Stimulated activated CD4-positive, alpha-beta T cell treated with anti-CD3 and anti-CD28 coated beads, Interleukin-15, amount 100 ng/mL, for 48 hours (primary cell): Measurements from ENCODE around the gene PACRG.

Experiments
- DNase-seq, 2 donors: peaks; one replicate each; pipeline ENCODE4 v3.0.0-alpha.2; 2020; ENCODE audit warnings: low read depth in 2 of 2

PACRG gene

DNA sequence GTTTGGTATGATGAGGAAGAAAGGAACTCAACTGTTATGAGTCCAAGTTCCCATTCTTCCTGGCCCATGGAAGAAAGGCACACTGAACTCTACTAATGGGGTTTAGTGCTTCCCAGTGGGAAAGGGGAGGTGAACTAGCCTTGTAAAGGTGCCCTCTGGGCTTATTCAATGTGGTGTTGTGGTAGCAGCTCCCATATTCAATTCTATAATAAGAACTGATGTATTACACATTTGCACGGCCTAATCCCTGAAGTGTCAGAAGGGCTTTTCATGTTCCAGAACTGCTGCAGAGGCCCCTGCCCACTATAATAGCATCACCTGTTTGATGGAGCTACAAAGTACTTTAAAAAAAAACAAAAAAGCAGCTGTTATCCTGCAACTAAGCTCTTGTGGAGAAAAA is 17.4 kb upstream of the PACRG start:
- DNase-seq = no peak

DNA sequence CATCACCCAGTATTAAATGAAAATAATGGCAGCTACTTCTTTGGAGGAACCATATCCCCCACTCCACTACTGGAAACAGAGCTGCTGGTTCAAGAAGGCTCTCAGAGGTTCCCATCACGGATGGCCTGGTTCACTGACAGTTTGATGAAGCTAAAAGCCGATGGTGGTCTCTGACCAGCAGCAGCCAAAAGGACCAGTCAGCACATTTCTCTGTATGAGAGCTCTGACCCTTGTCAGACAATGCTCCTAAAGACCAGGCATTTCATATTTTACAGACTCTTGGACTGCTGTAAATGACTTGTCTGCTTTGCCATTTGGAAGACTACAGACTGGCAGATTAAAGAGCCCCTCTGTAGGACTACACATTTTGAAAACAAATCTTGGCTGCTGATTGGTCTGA is 16.8 kb upstream of the PACRG start:
- DNase-seq = no peak

DNA sequence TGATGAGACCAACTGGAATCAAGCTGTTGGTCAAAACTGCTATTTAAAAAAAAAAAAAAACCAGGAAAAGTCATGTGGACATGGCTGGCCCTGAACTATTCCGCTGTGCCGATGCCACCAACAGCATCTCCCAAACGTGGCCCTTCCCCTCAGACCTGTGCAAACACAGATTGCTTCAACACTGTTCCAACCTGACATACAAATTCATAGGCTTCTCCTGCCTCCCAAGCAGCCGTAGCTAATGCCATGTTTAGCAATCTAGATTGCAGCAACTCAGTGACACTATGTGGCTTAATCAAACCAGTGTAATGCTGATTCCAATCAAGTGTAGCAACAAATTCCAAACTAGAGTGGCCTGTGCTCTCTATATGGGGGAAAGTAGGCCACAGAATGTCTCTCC is 16.4 kb upstream of the PACRG start:
- no peak for DNase-seq

DNA sequence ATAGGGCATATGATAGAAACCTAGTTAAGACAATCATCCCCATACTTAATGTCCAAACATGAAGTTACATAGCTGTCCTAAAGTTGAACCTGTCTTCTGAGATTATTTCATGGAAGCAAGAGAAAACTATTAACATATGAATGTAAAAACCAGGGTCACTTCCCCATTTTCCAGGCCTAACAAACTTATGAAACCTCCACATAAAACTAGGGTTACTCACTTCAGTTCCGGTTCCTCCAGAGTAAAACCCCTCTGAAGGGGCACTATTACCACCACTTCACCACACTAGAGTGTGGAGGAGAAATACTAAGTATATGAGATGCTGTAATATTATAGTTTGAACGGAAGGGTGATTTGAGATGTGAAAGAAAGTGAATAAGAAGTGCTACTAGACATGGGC is 15.1 kb upstream of the PACRG start:
- no peak for DNase-seq

DNA sequence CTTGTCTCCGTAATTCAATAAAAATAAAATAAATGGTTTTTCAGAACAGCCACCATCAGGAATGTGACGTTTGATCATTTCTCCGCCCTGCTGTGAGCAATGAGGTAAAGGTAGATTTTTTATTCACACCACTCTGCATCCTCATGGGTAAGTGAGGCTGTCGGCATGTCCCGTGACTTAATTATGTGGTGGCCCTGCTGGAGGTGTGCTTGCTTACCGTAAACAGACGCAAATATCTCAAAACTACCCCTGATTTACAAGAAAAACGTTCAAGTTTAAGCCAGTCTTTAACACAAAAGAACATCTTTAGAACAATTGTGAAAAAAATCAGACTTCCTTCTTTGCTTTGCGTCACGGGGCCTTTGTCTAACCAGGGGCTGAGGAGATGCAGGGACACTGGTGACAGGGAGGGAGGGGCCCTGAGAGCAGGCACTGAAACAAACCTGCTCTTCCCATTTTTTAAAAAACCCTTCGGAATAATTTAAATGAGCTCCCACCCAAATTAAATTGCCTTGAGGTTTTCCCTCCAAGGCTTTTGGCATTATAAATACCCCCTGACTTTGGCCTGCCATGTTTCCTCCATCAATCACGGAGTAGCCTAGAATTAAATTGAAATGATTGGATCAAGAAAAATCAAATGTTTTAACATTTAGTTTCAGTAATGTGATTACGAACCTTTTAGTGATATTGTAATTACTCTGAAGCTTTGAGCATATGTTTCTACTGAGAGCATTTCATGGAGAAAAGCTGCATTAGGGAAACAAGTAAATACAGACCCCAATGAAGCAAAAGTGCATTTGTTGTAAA is 13.6 kb upstream of the PACRG start:
- DNase-seq = no peak

DNA sequence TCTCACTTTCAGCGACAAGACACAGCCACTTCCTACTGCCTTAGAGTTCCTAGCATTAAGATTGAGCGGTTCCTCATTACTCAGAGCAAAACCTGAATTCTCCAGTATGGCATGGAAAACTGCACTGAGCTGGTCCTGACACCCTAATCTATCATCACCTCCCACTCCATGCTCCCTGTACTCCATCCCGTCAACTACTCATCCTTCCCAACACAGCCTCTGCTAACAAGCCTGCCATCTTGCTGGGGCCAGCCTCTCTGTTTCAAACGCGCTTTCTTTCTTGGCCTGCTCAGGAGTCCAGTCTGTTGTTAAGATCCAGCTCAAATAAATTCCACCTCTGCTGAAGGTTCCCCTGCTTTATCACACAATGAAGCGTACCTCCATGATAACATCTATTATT is 12.2 kb upstream of the PACRG start:
- no peak for DNase-seq

DNA sequence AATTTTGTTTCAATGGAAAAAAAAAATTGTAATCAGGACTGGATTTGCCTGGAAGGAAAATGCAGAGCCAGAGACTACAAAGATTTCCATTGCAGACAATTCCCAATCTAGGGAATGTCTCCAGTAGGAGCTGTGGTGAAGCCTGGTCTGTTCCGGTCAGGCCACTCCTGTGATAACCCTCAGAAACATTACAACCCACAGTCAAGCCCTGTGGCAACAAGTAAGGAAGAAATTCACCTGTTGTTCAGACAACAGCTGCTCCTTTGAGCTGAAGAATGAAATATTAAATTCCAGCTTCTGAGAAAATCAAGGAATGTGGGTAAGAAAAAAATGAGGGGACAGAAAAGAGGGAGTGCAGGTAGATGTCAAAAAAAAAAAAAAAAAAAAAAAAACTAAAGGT is 8.2 kb upstream of the PACRG start:
- DNase-seq = no peak

DNA sequence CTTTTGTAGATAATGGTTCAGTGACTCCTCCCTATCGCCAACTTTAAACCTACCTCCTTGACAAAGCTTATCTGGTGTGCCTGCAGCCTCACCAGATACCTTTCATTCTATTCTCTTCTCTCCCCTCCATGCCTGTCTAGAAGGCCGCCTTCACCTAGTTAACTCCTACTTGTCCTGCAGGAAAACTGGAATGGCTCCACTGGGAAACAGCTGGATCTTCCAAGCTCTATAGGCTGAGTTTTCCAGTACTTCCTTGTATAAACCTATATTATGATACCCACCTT is 6.4 kb upstream of the PACRG start:
- no peak for DNase-seq

DNA sequence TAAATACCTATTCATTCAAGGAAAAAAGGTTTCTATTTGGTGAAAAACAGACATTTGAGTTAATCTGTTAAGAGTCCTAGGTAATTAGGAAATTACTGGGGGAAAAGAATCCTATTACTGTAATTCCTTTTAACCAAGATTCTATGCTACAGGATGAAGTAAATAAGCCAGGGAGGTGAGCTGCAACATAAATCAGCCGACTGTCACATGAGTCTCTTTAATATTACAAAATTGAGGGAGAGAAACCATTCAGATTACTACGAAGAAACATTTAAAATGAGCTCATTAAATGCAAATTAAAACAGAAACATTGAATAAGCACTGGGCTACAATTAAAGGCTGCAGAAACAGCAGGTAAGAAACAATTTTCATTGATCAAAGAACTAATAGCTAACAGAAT is 5.5 kb upstream of the PACRG start:
- DNase-seq = no peak

DNA sequence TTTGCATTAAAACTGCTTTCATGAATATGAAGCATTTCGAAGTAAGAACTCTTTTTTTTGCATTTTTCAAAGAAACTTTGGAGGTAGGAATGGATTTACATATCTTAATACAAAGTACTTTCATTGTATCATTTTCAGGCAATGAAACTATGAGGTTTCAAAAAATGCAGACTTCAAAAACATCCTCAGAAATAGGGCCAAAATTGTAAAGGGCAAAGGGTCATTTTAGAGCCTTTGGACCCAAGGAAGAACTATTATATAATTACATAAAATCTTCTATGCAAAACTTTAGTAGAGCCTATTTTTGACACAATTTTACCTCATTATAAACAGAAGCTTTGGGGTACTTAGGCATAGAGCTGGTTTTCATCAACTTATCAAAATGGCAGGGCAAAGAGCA is 5.1 kb upstream of the PACRG start:
- DNase-seq = no peak

DNA sequence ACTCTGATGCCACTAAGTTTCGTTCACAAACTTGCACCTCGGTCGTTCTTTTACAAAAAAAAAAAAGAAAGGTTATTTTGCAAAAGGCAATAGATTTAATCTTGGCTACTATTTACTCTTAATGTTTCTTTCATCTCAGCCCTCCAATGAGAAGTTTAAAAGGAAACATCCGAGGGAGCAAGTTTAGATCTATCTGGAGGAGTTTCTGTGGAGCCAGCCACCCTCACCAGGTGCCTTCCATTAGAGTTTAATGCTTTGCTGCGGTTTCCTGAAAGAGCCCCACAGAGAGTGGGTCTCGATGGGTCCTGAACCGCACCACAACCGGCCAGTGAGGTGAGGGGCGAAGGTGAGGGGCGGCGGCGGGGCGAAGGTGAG is 840 bp upstream of the PACRG start:
- no peak for DNase-seq

DNA sequence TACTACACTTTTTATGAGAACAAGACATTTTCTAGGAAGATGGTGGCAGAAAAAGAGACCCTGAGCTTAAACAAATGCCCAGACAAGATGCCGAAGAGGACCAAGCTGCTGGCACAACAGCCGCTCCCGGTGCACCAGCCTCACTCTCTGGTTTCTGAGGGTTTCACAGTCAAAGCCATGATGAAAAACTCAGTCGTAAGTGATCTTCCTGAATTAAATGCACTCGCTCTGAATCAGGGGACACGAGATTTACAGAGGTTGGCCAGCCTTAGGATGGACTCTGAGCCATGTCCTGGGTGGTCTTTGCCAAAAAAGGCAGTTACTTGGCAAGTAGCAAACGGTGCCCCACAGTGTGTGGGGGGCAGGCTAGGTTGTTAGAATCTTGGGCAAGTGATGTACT is 423 bp downstream of the PACRG start:
- no peak for DNase-seq

DNA sequence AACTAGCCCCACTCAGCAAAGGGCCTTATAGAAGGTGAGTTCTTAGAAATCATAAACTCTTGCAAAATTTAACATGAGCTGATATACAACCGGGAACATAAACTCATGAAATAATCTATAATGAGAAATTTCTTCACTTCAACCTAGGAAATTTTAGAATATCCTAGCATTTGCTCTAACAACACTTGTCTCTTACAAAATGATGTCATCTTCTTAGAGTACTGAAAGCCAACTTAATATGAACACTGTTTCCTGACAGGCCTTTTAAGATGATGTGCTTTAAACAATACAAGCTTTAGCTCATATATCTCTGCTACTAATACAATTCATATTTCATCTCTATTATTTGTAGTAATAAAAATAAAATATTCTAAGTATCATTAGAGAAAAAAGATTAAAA is 932 bp downstream of the PACRG start:
- DNase-seq = no peak

DNA sequence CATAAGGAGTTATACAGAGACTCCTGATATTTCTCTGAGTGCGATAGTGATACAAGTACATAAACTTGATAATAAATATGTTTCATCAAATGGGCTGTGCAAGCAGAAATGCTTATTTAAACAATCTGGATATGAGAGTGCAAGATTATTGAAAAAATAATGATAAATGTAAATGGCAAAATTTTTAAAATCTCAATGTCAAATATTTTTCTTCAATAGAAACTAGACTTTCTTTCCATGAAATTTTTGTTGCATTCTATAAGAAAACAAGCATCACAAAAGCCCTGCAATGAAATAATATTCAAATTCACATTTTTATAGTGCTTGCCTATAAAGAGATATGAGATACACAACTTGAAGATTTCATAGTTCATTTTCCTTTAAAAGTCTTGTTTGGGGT is 2.7 kb downstream of the PACRG start:
- DNase-seq = no peak

DNA sequence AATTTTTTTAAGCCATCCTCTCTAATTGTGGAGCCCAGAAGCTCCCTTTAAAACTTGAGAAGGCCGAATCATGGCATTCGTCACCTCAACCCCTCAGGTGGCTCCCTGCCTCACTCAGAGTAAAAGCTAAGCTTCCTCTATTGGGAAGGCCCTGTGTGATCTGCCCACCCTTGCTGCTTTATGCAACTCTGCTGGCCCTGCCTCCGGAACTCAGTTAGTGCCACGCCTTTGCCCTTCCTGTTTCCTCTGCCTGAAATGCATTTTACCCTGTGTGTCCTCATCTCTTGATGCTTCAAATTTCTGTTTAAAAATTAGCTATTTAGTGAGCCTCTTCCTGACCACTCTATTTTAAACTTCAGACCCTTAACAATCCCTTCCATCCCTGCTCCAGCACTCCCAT is 5.7 kb downstream of the PACRG start:
- DNase-seq = no peak

DNA sequence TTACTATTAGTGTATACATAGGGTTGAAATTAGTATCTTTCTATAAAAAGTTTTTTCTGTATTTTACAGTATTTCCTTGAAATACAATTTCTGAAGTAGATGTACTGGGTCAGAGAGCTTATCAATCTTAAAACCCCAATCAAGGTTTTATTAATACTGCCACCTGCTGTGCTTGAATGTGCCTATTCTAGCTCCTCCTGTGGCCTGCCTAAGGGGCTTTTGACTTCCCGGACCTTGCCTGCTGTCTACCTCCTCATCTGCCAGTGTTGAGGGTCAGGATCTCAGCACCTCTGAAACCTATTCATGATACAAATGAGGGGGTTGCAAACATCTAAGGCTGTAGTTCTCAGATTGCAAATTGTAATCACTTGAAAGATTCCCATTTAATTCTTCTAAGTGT is 9.2 kb downstream of the PACRG start:
- no peak for DNase-seq

DNA sequence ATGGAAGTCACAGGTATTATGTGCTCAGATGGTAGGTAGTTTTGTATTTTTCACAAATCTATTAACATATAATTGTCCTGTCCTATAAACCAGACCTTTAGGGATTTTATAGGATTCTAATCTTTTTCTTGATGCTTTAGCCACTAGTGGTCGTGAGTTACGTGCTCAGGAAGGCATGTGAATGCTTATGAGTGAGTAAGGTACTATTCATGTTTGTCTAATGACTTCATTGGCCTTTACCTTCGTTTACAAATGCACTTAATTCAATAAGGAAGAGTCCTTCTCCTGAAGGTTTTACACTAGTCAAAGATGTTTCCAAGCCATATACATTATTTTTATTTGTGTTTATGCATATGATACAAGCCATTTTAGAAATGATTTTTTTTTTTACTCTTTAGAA is 23.0 kb downstream of the PACRG start:
- no peak for DNase-seq

DNA sequence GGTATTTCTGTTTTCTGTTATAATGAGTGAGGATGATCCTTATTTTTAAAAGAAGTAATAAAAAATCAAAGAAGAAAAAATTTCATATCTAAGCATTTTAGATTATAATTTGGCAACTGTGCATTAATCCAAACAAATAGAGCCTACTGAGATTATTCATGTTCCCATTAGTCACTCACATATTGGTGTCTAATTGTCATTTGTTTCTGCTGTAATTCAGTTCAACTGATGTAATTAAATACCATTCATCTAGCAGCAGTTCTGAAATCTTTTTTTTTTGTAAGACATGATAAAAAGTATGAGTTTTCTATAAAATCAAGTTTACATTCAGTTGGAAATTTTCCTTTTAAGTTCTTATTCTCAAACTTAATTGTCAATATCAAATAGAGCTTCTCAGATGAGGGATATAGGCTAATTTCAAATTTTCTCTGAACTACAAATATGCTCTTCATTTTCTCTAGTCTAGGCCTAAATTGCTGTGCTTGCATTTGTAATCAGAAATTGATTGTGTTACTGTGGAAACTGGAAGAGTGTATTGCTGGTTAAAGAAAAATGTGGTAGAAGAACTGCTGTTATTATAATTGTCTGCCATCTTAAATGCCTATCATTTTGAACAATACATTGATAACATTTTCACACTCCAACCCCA is 23.6 kb downstream of the PACRG start:
- DNase-seq = no peak

DNA sequence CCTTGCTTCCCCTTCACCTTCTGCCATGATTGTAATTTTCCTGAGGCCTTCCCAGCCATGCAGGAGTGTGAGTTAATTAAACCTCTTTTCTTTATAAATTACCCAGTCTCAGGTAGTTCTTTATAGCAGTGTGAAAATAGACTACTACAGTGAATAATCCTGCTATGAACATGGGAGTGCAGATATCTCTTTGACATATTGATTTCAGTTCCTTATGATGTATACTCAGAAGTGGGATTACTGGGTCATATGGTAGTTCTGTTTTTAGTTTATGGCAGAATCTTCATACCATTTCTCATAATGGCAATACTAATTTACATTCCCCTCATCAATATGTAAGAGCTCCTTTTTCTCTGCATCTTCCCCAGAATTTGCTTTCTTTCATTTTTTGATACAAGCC is 26.0 kb downstream of the PACRG start:
- no peak for DNase-seq

DNA sequence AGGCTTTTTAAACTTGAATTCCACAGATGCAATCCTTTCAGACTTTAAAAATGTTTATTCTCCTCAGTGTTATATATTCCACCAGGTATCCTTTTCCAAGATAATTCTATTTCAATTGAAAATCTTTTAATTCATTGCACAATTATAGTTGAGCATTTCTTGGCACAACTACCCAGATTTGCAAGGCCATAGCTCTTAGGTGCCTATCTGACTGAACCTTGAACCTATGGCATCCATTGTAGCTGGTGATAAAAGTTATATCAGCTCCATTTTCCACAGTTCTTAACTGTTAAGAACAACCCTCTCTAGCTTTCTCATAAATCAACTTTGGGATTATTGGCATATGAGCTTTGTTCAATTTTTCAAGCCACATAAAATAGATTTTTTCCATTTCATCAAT is 42.4 kb downstream of the PACRG start:
- no peak for DNase-seq

DNA sequence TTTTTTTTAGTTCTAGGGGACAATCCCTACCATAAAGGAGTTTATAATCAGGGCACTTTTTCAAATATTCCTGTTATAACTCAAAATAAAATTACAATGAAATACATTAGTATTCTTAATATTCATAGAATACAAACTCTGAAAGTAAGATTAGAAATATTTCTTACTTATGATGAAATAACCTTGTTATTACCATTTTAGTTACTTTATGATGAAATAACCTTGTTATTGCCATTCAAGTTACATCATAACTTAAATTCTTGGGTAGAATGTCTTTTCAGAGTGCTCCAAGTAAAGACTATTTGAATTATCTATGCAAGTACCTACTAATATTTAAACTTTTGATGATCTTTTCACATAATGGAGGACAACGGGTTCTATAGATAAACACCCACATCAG is 43.2 kb downstream of the PACRG start:
- no peak for DNase-seq

DNA sequence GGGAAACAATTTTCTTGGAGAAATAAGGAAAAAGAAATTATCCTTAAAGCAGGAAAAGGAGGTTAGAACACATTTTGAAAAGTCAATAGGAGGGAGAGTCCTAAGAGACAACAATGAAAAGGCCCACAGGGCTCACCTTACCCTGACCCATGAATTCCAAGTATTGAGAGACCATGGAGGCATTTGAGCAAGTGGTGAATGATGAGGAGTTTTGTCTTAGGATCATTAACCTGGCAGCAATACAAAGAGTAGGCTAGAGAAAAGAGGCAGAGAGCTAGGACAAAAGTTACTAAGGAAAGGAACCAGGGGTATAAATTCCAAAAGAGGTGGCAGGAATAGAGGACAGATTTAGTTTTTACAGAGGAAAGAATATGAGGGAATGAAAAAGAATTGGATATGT is 44.7 kb downstream of the PACRG start:
- no peak for DNase-seq

DNA sequence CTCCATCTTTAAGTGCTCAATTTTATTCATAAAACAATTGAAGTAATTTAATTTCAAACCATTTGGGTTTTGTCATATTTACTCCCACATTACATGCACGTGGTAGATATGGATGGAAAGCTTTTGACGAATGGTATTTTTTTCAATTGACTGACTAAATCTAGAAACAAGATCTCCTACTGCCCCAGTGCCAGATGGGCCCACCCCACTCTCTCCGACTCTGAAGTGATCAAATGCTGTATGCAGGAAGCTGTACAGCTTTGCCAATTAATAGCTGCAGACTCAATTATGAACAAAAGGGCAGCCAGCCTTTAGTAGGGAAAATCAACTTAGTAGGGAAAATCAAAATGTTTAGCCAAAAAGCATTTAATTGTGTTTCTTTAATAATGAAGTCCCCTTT is 46.2 kb downstream of the PACRG start:
- DNase-seq = no peak

DNA sequence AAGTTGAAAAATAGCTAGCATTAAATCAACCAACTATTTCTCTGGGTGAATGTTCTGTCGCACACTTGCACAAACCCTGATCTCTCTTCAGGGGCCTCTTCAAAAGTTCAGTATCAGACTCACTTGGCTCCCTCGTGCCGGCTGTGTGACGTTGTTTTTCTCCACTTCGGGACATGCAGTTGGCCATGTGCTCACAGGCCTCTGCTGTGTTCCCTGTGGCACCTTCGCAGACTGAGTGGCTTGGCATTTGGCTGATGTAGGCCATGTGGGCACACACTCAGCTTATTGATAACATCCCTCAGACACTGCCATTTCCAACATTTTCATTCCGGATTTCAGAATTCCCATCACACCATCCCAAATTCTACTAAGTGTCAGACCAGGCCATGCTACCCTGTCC is 49.3 kb downstream of the PACRG start:
- no peak for DNase-seq
